HepG2 (cell line): ENCODE data around the gene MECR. TPM values are rescaled to one million over a fixed set of nuclear protein-coding genes. Genes with fewer than 3 reads are reported as not detected.
A peak's percentile ranks its signal among the peaks of the same experiment; 100 is the strongest.

ENCODE experiments used
- CBX5 ChIP-seq: sonication (generic); formaldehyde crosslinking; IDR thresholded peaks from 2 replicates; pipeline ENCODE4 v1.4.0; 2020; ENCODE audit warnings: missing genetic modification reagents, borderline replicate concordance
- KMT2B ChIP-seq: IDR thresholded peaks from 2 replicates; pipeline ENCODE4 v1.6.1; 2016; ENCODE audit warnings: missing genetic modification reagents, missing compliant biosample characterization
- PAX8 ChIP-seq: sonication (generic); formaldehyde crosslinking; IDR thresholded peaks from 2 replicates; pipeline ENCODE4 v1.8.0; 2022; ENCODE audit warnings: mild to moderate bottlenecking, missing genetic modification reagents, borderline replicate concordance
- RBM39 ChIP-seq: fragments of 200-400 bp; formaldehyde crosslinking; IDR thresholded peaks from one replicate; pipeline ENCODE4 v1.6.1; 2018; ENCODE audit warnings: antibody characterized with exemption, mild to moderate bottlenecking, low read depth, low read length; ENCODE audit not compliant: poor library complexity, severe bottlenecking
- ZNF230 ChIP-seq: sonication (generic); formaldehyde crosslinking; IDR thresholded peaks from 2 replicates; pipeline ENCODE4 v1.4.0; 2020; ENCODE audit warnings: mild to moderate bottlenecking, missing genetic modification reagents
- ZNF296 ChIP-seq: sonication (generic); formaldehyde crosslinking; conservative IDR thresholded peaks from 2 replicates; pipeline ENCODE4 v1.5.0; 2020; ENCODE audit warnings: mild to moderate bottlenecking, missing genetic modification reagents
- ZNF329 ChIP-seq: sonication (generic); formaldehyde crosslinking; IDR thresholded peaks from 2 replicates; pipeline ENCODE4 v1.9.0; 2021; ENCODE audit warnings: low read depth, mild to moderate bottlenecking, missing genetic modification reagents
- ZNF512B ChIP-seq: sonication (generic); formaldehyde crosslinking; IDR thresholded peaks from 2 replicates; pipeline ENCODE4 v1.5.1; 2020; ENCODE audit warnings: missing genetic modification reagents, mild to moderate bottlenecking, borderline replicate concordance
- ZSCAN9 ChIP-seq: IDR thresholded peaks from 2 replicates; pipeline ENCODE4 v1.6.1; 2016; ENCODE audit warnings: borderline replicate concordance
- polyA plus RNA-seq, 8 experiments: library from polyadenylated mRNA; depleted of rRNA in 3 of 8; stranded (reverse) in 7 of 8; unstranded in 1 of 8; fragments of >200 nt; fragmentation: Illumina TruSeq in 4 of 8; extraction: Trizol in 4 of 8; gene quantifications; 2 replicates each; pipeline versions ENCODE4 v1.2.1 to v1.2.3, GENCODE V29; 2011 to 2016; ENCODE audit warnings: low read depth in 4 of 8, missing spikeins in 1 of 8, mixed read lengths in 1 of 8; ENCODE audit not compliant: insufficient read depth in 1 of 8
- total RNA-seq, 5 experiments: library from RNA; depleted of rRNA; stranded (reverse); fragments of >200 nt; fragmentation: Illumina TruSeq; extraction: Trizol; gene quantifications; 2 replicates each; pipeline ENCODE4 v1.2.3, GENCODE V29; 2016; ENCODE audit warnings: low read depth in 1 of 5
- TF ChIP-seq, protein P1 (sequence below): fragments of 450-650 bp; IDR thresholded peaks from 2 replicates; pipeline ENCODE4 v1.6.1; 2017; ENCODE audit warnings: mild to moderate bottlenecking
- TF ChIP-seq, protein P2 (sequence below): sonication (generic); formaldehyde crosslinking; IDR thresholded peaks from 2 replicates; pipeline ENCODE4 v1.5.0; 2020; ENCODE audit warnings: mild to moderate bottlenecking, missing genetic modification reagents

The MECR gene
- total and polyA plus RNA-seq, 2 of the 13 experiments (the other 11 are each of a cell fraction or from before 2014, with no cell fraction given), result 18.8 to 24.9 TPM

DNA sequence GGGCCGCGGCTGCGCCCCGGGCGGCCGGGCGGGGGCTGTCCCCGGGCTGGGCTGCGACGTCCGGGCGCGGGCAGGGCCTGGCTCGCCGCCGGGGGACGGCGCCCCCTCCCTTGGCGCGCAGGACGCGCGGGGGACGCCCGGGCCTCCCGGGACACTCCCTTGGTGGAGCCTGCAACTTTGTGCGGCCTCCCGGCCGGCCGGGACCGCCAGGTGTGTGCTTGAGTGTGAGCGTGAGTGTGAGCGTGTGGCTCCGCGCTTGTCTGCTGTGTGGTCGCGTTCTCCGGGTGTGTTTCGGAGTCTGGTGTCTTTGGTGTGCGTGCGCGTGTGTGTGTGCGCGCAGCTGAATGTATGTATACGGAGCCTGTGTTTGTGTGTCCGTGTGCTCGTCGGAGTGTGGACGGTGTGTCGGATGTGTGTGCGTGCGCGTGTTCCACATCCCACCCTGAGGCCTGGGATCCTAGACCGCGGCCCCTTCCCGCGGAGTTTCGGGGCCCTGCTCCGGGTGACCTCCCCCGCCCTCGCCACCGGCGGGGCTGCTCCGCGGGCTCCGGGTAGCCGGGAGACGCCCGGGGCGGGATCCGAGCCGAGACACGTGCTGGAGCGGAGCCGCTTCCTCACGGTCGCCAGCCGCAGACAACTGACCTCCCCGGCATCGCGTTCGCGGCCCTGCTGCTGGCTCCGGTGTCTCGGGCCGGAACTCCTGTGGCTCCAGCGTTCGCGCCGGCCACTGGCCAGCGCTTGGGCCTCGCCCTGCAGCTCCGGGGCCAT, 7.3 kb upstream of the MECR start (continued):
- TF ChIP-seq, protein P1, sequence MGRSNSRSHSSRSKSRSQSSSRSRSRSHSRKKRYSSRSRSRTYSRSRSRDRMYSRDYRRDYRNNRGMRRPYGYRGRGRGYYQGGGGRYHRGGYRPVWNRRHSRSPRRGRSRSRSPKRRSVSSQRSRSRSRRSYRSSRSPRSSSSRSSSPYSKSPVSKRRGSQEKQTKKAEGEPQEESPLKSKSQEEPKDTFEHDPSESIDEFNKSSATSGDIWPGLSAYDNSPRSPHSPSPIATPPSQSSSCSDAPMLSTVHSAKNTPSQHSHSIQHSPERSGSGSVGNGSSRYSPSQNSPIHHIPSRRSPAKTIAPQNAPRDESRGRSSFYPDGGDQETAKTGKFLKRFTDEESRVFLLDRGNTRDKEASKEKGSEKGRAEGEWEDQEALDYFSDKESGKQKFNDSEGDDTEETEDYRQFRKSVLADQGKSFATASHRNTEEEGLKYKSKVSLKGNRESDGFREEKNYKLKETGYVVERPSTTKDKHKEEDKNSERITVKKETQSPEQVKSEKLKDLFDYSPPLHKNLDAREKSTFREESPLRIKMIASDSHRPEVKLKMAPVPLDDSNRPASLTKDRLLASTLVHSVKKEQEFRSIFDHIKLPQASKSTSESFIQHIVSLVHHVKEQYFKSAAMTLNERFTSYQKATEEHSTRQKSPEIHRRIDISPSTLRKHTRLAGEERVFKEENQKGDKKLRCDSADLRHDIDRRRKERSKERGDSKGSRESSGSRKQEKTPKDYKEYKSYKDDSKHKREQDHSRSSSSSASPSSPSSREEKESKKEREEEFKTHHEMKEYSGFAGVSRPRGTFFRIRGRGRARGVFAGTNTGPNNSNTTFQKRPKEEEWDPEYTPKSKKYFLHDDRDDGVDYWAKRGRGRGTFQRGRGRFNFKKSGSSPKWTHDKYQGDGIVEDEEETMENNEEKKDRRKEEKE, result no peak
- no peak for TF ChIP-seq ZNF329 (CRISPR knock-in tag)
- no peak for TF ChIP-seq ZNF296 (CRISPR knock-in tag)
- no peak for TF ChIP-seq ZNF512B (CRISPR knock-in tag)
- no peak for TF ChIP-seq CBX5
- TF ChIP-seq KMT2B (CRISPR knock-in tag), result 0 out of 2 replicates have a peak, but pooled peaks have one; percentile 40
- TF ChIP-seq ZSCAN9, result no peak
- TF ChIP-seq PAX8 (CRISPR knock-in tag), result peak; percentile 92; the same call in 1 of the 2 replicates
- no peak for TF ChIP-seq RBM39
- 0 out of 2 replicates have a peak, but pooled peaks have one; percentile 40 for TF ChIP-seq ZNF230
- TF ChIP-seq, protein P2, sequence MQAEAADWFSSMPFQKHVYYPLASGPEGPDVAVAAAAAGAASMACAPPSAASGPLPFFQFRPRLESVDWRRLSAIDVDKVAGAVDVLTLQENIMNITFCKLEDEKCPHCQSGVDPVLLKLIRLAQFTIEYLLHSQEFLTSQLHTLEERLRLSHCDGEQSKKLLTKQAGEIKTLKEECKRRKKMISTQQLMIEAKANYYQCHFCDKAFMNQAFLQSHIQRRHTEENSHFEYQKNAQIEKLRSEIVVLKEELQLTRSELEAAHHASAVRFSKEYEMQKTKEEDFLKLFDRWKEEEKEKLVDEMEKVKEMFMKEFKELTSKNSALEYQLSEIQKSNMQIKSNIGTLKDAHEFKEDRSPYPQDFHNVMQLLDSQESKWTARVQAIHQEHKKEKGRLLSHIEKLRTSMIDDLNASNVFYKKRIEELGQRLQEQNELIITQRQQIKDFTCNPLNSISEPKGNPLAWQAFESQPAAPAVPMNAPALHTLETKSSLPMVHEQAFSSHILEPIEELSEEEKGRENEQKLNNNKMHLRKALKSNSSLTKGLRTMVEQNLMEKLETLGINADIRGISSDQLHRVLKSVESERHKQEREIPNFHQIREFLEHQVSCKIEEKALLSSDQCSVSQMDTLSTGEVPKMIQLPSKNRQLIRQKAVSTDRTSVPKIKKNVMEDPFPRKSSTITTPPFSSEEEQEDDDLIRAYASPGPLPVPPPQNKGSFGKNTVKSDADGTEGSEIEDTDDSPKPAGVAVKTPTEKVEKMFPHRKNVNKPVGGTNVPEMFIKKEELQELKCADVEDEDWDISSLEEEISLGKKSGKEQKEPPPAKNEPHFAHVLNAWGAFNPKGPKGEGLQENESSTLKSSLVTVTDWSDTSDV (CRISPR knock-in tag), result no peak
